ENCODE measurements around the gene CCDC80.
A peak's percentile ranks its signal among the peaks of the same experiment; 100 is the strongest.

Gene CCDC80

DNA sequence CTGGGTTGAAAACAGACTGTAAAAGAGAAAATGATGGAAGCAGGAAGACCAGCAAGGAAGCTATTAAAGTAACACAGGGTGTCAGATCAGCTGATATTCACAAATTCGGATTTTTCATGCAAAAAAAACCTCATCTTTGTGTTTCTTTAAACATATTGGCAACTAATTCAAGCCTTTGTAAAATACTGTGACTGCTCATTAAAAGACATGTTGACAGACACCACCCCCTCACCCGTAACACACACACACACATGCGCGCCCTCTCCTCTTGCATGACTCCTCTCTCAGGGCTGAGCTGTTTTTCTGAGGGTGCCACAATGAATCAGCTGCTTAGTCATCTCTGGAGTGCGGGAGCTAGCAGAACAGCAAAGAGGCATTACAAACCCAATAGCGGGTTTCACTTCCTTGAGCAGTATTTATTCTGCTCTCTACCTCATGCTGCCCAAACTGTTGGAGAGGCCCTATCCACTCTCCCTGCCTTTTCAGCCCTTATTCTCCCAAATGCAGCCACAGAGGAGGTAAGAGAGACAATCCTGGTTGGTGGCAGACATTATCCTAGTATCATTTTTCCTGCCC lies 35.8 kb upstream of the CCDC80 start:
- Histone ChIP-seq H3K4me1 (no peaks in the 10 kb centered on the region), H3K36me3 (no peaks in the 10 kb centered on the region), H3K4me3 (ENCODE audit: low read depth, low read length) (no peak overlapping the region), H3K27me3 (no peaks in the 10 kb centered on the region), H3K9me3 (no peaks in the 10 kb centered on the region)
- TF ChIP-seq, protein P1, sequence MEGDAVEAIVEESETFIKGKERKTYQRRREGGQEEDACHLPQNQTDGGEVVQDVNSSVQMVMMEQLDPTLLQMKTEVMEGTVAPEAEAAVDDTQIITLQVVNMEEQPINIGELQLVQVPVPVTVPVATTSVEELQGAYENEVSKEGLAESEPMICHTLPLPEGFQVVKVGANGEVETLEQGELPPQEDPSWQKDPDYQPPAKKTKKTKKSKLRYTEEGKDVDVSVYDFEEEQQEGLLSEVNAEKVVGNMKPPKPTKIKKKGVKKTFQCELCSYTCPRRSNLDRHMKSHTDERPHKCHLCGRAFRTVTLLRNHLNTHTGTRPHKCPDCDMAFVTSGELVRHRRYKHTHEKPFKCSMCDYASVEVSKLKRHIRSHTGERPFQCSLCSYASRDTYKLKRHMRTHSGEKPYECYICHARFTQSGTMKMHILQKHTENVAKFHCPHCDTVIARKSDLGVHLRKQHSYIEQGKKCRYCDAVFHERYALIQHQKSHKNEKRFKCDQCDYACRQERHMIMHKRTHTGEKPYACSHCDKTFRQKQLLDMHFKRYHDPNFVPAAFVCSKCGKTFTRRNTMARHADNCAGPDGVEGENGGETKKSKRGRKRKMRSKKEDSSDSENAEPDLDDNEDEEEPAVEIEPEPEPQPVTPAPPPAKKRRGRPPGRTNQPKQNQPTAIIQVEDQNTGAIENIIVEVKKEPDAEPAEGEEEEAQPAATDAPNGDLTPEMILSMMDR (IDR thresholded peaks at IDR 0.05; ENCODE audit: low read depth, low read length), result no peak
- DNase-seq, result peak; percentile 15

DNA sequence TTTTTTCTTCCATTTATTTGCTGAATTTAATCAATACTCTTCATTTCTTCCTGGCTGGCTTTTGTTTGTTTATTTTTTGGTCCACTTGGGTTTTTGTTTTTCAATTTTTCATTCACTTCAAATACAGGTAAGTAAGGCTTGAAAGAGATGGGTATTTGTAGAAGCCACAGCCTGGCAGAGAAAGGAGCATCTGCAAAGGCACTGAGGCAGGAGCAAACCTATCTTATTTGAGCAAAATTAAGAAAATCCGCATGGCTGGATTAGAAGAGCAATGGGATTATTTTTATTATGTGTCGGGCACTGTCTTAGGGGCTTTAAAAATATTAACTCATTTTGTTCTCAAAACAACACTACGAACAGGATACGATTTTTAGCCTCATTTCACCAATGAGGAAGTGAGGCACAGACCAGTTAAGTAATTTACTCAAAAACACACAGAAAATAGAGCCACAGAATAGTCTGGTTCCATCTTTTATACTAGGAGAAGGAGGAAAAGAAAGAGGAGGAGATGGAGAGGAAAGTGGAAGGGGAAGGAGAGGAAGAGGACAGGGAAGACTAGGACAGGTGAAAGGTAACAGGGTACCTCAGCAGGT lies 35.1 kb upstream of the CCDC80 start:
- Histone ChIP-seq H3K4me3 (ENCODE audit: low read depth, low read length) (no peak overlapping the region), H3K27me3 (no peaks in the 10 kb centered on the region), H3K4me1 (no peaks in the 10 kb centered on the region), H3K36me3 (no peaks in the 10 kb centered on the region), H3K9me3 (no peaks in the 10 kb centered on the region)
- TF ChIP-seq, protein P1 (IDR thresholded peaks at IDR 0.05; ENCODE audit: low read depth, low read length), result no peak
- no peak for DNase-seq

- Histone ChIP-seq H3K9me3 (no peaks in the 10 kb centered on the region), H3K4me1 (no peaks in the 10 kb centered on the region), H3K27me3 (no peaks in the 10 kb centered on the region), H3K4me3 (ENCODE audit: low read depth, low read length) (no peak overlapping the region), H3K36me3 (no peaks in the 10 kb centered on the region)
- DNase-seq, result no peak
- TF ChIP-seq, protein P1 (IDR thresholded peaks at IDR 0.05; ENCODE audit: low read depth, low read length), result no peak
These were observed 34.4 kb upstream of the CCDC80 start for GRCh38 chr3:112675349-112675748.

DNA sequence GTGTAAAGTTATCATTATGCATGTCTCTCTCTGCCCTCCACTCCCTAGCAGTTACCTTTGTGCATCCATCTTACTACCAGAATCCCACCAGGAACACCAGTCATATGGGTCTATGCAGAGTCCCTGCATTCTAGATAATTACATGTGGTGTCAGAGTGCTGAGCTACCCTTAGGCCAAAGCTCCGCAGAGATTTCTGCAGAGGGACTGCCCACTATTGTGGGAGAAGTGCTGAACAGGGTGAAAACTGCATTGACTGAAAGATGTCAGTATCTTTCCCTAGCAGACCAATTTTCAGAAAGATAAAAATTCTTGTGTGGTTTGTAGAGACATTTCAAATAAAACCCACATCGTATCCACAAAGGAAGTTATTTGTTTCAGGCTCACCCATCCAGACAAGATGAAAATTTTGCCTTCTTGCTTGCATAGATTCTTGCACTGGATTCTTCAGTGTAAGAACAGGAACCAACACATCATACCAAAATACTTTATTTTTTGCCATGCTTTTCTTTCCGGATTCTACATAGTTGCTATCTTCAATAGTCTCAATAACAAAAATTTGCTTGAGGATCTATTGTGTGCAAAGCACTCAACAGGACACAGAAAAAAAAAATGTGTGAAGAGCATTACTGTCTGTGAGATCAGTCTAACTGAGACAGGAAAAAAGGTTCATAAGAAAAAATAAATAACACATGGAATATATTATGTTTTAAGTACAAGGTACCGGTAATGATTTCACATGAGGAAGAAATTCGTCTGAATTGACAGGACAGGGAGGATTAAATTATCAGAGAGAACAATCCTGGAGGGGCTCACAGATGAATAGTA lies 32.0 kb upstream of the CCDC80 start:
- Histone ChIP-seq H3K4me3 (ENCODE audit: low read depth, low read length) (no peak overlapping the region), H3K36me3 (no peaks in the 10 kb centered on the region), H3K4me1 (no peaks in the 10 kb centered on the region), H3K27me3 (no peaks in the 10 kb centered on the region), H3K9me3 (no peaks in the 10 kb centered on the region)
- DNase-seq, result no peak
- TF ChIP-seq, protein P1 (IDR thresholded peaks at IDR 0.05; ENCODE audit: low read depth, low read length), result no peak

DNA sequence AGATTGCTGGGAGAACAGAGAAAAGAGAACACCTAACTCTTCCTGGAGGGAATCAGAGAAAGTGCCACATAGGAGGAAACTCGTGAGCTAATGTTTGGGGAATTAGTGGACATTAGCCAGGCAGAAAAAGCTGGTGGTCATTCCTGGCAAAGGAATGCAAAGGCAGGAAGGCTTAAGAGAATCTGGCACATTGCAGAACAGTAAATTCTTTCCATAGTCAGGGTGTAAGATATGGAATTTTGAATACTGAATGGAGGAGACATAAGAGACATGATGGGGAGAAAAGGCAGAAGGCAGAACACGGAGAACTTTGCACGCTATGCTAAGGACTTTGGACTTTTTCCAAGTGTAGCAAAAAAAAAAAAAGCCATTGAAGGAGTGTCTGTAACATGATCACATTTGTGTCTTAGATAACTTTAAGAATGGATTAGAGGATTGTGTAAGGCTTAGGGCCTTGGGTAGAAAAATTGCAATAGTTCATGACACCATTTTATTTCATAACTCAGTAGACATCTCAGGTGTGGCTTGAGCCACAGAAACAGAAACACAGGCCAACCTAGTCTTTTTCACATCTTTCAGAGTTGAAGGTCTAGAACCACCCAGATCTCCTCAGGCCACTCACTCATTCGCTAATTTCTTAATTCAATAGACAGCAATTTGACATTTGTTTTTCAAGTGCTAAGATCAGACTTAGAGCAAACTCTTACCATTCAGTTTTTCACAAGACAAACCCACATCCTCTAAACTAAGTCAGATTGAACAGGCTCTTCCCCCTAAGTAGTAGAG lies 31.2 kb upstream of the CCDC80 start:
- Histone ChIP-seq H3K4me1 (no peaks in the 10 kb centered on the region), H3K27me3 (no peaks in the 10 kb centered on the region), H3K4me3 (ENCODE audit: low read depth, low read length) (no peak overlapping the region), H3K36me3 (no peaks in the 10 kb centered on the region), H3K9me3 (no peaks in the 10 kb centered on the region)
- TF ChIP-seq, protein P1 (IDR thresholded peaks at IDR 0.05; ENCODE audit: low read depth, low read length), result no peak
- no peak for DNase-seq

All from BE2C (cell line).